ENCODE data around the gene RCSD1.

Gene RCSD1

GRCh38 chr1:167650269-167651160, 20.5 kb downstream of the RCSD1 start:
- peaks cover 73% of the 10 kb centered on the region for H3K36me3 ChIP-seq (ENCODE audit: insufficient read depth, low read length)
- ATAC-seq (ENCODE audit: insufficient read depth, low read depth) (peak; percentile 81), DNase-seq (peak; percentile 82)
- H2AFZ ChIP-seq (ENCODE audit: low read depth, low read length): no peak overlapping the region
- no peak overlapping the region for H3K4me3 ChIP-seq (ENCODE audit: low read depth in 1 of 2, low read length in 2 of 2)
- H3K4me2 ChIP-seq (ENCODE audit: insufficient read depth, low read length): no peak overlapping the region
- no peaks in the 10 kb centered on the region for H3K9me3 ChIP-seq (ENCODE audit: insufficient read depth, low read length, severe bottlenecking)
- peak overlapping the region; percentile 7; the same call in 1 of the 2 replicates for H3K9ac ChIP-seq (ENCODE audit: low read depth, low read length)
- H3K4me1 ChIP-seq (ENCODE audit: insufficient read depth, low read length): peaks cover 69% of the 10 kb centered on the region
- H4K20me1 ChIP-seq (ENCODE audit: insufficient read depth, low read length): peaks cover 78% of the 10 kb centered on the region
- TF ChIP-seq EZH2 (IDR thresholded peaks at IDR 0.05; ENCODE audit: borderline replicate concordance, low read depth, low read length, severe bottlenecking) (no peak), CTCF (IDR thresholded peaks at IDR 0.05; ENCODE audit: borderline replicate concordance, extremely low read depth, low read length, poor library complexity, severe bottlenecking) (no peak)
- peak overlapping the region; percentile 70 for H3K27ac ChIP-seq (ENCODE audit: low read length)
- peaks cover 98% of the 10 kb centered on the region for H3K79me2 ChIP-seq (ENCODE audit: insufficient read depth, low read length)
- no peaks in the 10 kb centered on the region for H3K27me3 ChIP-seq (ENCODE audit: insufficient read depth, low read length, poor library complexity)

GRCh38 chr1:167651161-167651693, 21.2 kb downstream of the RCSD1 start:
- Histone ChIP-seq H3K36me3 (ENCODE audit: insufficient read depth, low read length) (peaks cover 70% of the 10 kb centered on the region), H3K9me3 (ENCODE audit: insufficient read depth, low read length, severe bottlenecking) (no peaks in the 10 kb centered on the region), H3K27ac (ENCODE audit: low read length) (peak overlapping the region; percentile 70), H3K79me2 (ENCODE audit: insufficient read depth, low read length) (peaks cover 98% of the 10 kb centered on the region), H3K4me2 (ENCODE audit: insufficient read depth, low read length) (no peak overlapping the region), H3K4me1 (ENCODE audit: insufficient read depth, low read length) (peaks cover 63% of the 10 kb centered on the region), H3K4me3 (ENCODE audit: low read depth in 1 of 2, low read length in 2 of 2) (no peak overlapping the region), H2AFZ (ENCODE audit: low read depth, low read length) (no peak overlapping the region), H3K9ac (ENCODE audit: low read depth, low read length) (no peak overlapping the region), H4K20me1 (ENCODE audit: insufficient read depth, low read length) (peaks cover 76% of the 10 kb centered on the region), H3K27me3 (ENCODE audit: insufficient read depth, low read length, poor library complexity) (no peaks in the 10 kb centered on the region)
- TF ChIP-seq CTCF (IDR thresholded peaks at IDR 0.05; ENCODE audit: borderline replicate concordance, extremely low read depth, low read length, poor library complexity, severe bottlenecking): no peak
- TF ChIP-seq EZH2 (IDR thresholded peaks at IDR 0.05; ENCODE audit: borderline replicate concordance, low read depth, low read length, severe bottlenecking): no peak
- DNase-seq (no peak), ATAC-seq (ENCODE audit: insufficient read depth, low read depth) (no peak)

- peaks cover 86% of the 10 kb centered on the region for H4K20me1 ChIP-seq (ENCODE audit: insufficient read depth, low read length)
- TF ChIP-seq EZH2 (IDR thresholded peaks at IDR 0.05; ENCODE audit: borderline replicate concordance, low read depth, low read length, severe bottlenecking) (no peak), CTCF (IDR thresholded peaks at IDR 0.05; ENCODE audit: borderline replicate concordance, extremely low read depth, low read length, poor library complexity, severe bottlenecking) (no peak)
Observed at GRCh38 chr1:167654975-167655575, 25.0 kb downstream of the RCSD1 start.

More at GRCh38 chr1:167654975-167655575, 25.0 kb downstream of the RCSD1 start:
- Histone ChIP-seq H3K9ac (ENCODE audit: low read depth, low read length) (no peak overlapping the region), H3K9me3 (ENCODE audit: insufficient read depth, low read length, severe bottlenecking) (no peaks in the 10 kb centered on the region), H2AFZ (ENCODE audit: low read depth, low read length) (no peak overlapping the region), H3K4me2 (ENCODE audit: insufficient read depth, low read length) (no peak overlapping the region), H3K27me3 (ENCODE audit: insufficient read depth, low read length, poor library complexity) (no peaks in the 10 kb centered on the region), H3K4me1 (ENCODE audit: insufficient read depth, low read length) (peaks cover 26% of the 10 kb centered on the region), H3K4me3 (ENCODE audit: low read depth in 1 of 2, low read length in 2 of 2) (no peak overlapping the region), H3K79me2 (ENCODE audit: insufficient read depth, low read length) (peaks cover 99% of the 10 kb centered on the region), H3K36me3 (ENCODE audit: insufficient read depth, low read length) (peaks cover 90% of the 10 kb centered on the region), H3K27ac (ENCODE audit: low read length) (peak overlapping the region; percentile 50)
- no peak for DNase-seq
- no peak for ATAC-seq (ENCODE audit: insufficient read depth, low read depth)
